HG02885 (cell line): ENCODE data around the gene CMTR2.
"Not testable (repeated sequence)": the region's sequence is repeated elsewhere in the genome, so short reads cannot be mapped to it uniquely, and the experiment has no call there.

Experiments used
- ATAC-seq: cut with Tn5 transposase; IDR thresholded peaks from one replicate; pipeline ENCODE4 v1.9.1; 2021; ENCODE audit warnings: mild to moderate bottlenecking; ENCODE audit not compliant: unreplicated experiment, poor library complexity

The CMTR2 gene, protein sequence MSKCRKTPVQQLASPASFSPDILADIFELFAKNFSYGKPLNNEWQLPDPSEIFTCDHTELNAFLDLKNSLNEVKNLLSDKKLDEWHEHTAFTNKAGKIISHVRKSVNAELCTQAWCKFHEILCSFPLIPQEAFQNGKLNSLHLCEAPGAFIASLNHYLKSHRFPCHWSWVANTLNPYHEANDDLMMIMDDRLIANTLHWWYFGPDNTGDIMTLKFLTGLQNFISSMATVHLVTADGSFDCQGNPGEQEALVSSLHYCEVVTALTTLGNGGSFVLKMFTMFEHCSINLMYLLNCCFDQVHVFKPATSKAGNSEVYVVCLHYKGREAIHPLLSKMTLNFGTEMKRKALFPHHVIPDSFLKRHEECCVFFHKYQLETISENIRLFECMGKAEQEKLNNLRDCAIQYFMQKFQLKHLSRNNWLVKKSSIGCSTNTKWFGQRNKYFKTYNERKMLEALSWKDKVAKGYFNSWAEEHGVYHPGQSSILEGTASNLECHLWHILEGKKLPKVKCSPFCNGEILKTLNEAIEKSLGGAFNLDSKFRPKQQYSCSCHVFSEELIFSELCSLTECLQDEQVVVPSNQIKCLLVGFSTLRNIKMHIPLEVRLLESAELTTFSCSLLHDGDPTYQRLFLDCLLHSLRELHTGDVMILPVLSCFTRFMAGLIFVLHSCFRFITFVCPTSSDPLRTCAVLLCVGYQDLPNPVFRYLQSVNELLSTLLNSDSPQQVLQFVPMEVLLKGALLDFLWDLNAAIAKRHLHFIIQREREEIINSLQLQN

DNA sequence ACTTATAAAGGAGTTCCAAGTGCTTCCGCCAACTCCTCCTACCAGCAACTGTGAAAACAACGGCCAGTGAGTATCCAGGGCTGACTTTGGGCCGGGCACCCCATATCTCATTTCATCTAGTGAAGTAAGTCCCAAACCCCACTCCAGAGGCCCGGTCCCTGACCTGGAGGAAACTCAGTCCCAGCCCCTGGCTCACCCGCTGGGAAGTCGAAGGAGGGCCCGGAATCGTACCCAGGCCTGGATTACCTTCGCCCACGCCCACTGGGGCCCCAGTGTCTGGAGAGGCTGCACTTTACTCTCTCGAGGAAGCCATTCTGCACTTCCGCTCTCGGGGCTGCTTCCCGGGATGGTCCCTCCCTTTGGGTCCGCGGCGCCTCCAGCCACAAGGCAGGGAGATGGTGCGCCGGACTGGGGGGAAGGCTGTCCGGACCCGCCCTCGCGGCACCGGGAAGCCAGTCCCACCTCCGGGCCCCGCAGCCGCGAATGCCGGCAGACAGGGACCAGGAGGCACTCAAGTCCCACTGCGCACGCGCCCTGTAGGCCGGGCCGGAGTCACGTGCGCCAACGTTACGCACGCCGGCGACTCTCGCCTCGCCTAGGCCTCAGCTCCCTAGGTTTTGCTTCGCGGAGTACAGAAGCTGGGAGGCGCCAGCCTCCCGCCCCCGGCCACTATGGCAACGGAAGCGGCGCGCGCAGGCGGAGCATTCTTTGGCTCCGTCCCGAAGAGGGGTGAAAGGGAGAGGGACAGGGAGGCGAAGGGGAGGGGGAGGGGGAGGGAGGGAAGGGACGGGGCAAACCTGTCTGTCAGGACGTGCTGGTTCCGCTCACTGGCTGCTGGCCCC, at the start of gene CMTR2:
Gene CMTR2, minus strand, starts transcription at position 513 of the 842 bp plus-strand sequence. CDS start 3,482 bp downstream, outside the sequence.
- ATAC-seq: peak; percentile 95

DNA sequence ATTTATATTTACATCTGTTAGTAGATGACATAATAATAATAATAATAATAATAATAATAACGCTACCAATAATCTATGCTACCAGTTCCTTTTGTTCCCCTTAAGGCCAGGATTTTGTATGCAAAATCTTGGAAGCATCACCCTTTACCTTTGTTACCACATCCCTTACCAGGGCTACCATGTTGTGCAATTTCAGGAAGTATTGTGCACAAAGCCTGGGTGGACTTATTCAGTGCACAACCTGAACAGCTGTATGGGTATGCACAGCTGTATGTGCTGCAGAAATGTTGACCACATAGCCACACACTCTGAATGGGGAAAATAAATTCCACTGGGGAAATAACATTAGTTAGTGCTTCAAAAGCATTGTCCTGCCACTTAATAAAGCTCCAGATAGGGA, 49.4 kb upstream of the CMTR2 start:
- ATAC-seq: no peak

DNA sequence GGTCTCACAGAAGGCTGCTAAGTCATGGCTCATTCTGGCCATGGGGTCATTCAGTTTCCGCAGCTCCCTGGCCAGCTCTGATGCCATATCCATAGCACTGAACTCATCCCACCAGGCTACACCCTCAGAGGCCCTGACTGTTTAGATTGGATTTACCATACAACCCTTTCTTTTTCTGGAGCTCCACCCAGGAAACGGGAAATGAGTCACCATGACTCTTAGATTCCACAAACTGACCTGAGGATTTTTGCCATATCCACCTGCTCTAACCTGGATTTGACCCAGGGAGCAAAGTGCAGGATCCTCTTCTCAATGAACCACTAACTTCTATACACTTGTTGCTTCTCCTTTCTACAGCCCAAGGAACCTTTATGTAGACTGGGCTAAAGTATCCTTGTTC, 49.0 kb upstream of the CMTR2 start:
- ATAC-seq: no peak

DNA sequence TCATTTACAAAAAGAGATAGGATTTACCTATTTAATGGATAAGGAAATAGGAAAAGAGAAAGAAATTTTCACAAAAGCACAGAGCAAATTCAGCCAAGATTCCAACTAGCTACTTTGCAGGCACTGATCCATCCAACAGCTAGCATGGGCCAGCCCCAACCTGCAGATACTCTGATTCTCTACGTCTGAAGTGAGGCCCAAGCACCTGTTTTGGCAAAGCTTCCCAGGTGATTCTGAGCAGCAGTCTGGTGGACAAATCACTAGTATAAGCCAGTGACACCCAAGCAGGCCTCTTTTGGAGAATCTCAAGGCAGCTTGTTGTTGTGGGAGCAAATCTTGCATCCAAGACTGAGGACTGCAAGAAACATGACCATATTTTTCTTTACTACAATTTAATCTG, 48.4 kb upstream of the CMTR2 start:
- ATAC-seq: no peak

DNA sequence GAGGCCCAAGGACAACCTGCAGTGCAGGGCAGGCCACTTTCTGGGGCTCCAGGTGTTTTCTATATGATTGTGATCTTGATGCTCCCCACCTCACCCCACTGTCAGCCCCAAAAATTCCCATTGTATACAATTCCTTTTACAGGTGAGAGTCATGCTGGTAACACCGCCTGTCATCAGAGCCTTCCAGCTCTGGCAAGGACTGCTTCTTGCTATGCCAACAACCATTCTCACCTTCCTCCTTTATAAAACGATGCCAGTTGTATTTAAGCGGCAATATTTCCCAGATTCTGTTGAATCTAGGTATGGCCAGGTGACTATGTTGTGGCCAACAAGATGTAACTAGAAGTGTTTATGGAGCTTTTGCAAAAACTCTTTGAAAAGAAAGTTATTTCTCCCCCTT, 38.9 kb upstream of the CMTR2 start:
- ATAC-seq: no peak

DNA sequence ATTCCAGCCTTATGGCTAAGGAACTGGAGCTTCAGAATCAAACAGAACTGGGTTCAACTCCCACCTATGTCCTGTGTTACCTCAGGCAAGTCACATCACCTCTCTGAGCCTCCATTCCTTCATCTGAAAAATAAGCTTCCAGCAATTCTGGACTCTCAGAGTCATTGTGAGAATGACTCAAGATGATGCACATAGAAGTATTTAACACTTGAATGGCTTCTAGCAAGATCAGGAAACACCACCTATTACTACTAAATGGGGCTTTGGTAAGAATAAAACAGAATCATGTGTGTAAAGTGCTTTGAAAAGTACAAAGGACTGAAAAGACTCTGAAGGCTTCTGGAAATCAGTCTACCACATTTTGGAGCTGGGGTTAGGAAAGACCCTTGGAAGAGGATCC, 38.5 kb upstream of the CMTR2 start:
- no peak for ATAC-seq

DNA sequence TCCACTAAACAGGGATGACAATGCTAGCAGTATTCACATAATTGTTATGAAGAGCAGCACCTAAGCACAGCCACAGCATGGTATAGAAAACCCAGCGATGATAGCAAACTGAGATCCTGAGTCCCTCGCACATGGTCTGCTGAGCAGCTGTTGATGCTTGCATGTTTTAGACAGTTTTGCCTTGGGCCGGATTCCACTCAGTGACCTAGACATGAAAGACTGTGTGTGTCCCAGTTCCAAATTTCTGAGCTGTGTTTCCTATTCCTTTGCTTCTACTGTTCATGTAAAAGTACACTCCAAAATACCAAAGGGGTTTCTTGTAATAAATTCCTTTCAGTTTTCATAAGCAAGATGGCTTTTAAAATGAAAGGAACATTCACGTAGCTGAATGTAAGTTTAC, 30.8 kb upstream of the CMTR2 start:
- ATAC-seq: no peak

DNA sequence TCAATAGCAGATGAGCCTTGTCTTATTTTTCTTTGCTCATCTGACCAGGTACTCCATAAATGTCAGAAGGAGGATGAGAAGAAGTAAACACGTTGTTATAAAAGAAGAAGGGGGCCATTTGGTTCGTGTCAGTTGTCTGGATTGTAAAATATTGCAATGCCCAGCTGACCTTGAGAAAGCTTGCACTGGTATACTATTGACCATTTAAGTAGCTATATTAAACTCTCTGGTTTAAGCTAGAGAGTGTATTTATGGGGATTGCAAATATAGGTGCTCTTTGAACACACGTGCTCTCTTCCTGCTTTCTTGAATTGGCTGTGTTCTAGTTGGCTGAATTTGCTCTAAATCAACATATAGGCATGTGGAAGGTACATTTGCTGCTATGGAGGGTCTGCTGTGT, 26.1 kb upstream of the CMTR2 start:
- ATAC-seq: no peak

DNA sequence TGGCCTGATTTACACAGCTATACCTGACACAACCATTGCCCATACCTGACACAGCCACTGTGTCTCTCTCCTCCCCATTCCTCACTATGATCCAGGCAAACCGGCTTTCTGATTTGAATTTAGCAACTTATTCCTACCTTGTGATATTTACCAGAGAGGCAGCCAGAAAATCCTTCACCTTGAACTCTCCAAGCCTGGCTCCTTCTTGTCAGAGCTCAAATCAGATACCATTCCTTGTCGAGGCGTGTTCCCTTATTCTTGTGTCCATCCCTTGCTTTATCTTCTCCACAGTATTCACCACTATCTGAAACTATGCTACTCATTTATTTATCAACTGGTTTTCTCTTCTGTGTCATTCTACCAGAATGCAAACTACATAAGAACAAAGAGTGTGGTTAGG, 24.4 kb upstream of the CMTR2 start:
- ATAC-seq: not testable (repeated sequence)

DNA sequence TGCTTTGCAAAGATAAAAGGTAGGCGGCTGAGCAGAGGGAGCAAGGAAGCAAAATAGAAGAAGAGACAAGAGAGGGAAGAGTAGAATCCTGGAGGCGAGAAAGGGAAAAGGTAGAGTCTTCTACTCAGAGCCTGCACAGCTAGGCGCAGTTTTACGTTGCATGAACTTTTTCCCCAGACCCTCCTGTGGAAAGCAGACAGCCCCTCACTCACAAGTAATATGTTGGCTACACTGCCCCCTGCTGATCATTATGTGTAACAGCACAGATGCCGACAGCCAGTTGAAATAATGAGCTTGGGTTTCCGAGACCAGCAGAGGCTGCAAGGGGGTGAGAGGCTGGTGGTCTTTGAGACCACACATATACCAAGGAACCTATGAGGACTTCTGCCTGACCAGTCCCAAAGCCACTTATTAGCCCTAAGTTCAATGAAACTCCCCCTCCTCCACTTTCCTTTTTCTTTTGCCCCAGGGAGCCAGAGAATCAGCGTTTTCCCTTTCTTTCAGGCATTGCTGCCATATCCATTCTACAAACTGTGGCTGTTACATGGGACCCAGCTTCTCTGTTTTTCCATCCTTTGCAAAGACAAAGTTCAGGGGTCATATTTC, 22.5 kb upstream of the CMTR2 start:
- no peak for ATAC-seq

DNA sequence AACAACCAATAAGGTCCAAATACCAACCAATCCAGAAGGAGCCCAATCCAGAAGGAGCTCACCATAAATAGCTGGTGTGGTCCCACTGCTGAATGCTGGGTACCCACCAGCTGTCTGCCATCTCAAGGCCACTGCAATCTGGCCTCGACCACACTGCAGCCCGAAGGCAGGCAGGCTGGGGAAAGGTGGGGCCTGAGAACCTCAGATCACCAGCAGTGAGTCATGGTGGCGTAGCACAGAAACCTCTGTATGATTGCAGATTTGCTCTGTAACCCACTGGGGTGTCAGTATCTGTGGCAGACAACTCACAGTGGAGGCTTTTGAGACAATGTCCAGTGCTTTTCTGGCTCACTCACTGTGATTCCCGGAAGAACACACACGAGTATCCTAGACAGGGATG, 14.7 kb upstream of the CMTR2 start:
- no peak for ATAC-seq

DNA sequence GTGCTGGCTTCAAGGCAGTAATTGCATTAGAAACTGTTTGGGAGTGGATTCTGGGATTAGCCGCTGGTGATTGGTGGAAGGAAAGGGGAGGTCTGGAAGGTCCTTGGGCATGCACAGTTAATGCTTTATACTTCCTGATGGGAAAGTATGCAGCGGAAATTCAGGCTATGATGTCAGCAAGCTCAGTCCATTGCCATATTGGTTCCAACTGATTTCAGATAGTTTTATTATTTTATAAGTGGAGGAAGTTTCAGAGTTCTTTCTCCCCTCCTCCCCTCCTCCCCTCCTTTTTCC, 8.1 kb upstream of the CMTR2 start:
- no peak for ATAC-seq

DNA sequence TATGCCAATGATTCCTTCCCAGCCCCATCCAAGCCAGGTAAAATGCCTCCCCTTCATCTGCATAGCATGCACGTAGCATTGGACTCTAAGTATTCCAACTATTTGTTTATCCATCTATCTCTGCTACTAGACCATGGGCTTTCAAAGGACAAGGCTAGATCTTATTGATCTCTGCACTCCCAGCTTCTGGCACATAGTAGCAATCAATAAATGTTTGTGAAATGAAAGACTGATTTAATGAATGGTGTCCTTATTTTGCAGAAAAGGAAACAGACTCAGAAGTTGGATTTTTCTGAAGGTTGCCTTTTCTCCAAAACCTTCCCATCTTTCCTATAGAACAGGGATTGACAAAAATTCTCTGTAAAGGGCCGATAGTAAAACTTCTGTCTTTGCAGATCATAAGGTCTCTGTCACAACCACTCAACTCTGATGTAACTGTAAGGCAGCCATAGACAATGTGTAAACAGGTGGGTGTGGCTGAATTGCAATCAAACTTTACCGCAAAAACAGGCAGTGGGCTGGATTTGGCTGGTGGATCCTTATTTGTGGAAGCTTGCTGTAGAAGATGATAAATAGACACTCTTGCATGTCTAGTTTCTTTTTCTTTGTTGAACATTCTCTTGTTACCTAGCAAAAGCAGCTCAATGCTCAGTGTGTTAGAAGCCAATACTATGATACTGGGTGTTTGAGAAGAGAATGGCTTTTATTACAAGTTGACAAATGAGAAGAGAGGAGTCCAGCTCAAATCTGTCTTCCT, 7.6 kb upstream of the CMTR2 start:
- no peak for ATAC-seq

DNA sequence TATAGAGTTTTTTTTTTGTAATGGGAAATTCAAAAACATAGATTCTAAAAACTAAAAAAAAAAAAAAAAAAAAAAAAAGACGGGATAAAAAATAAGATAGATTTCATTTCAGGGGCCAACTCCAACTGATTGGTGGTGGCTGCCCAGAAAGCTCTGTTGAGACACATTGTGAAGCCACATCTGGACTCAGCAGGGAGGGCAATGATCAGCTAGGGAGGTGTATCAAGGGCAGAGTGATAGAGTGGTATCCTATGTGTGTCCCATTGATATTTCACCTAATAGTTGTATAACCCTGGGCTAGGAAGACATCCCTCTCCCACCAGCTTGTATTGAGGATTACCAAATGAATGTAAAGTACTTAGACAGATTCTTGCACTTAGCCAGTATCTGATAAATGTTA, 6.7 kb upstream of the CMTR2 start:
- no peak for ATAC-seq

DNA sequence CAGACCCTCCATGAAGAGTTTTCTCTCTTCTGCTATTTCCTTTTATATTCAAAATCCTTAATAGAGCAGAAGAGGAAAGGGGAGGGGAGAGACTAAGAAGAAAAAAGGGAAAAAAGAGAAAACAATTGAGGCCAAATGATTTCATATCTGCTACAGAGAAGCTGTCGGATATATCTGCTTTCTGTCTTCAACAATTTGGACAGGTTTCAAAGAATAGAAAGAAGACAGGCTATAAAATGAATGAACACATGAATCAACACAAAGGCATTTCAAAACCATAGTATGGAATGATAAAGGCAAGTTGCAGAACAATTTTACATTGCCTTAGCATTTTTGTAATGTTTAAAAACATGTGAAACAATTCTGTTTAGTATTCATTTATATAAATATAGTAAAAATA, 4.7 kb upstream of the CMTR2 start:
- ATAC-seq: no peak

DNA sequence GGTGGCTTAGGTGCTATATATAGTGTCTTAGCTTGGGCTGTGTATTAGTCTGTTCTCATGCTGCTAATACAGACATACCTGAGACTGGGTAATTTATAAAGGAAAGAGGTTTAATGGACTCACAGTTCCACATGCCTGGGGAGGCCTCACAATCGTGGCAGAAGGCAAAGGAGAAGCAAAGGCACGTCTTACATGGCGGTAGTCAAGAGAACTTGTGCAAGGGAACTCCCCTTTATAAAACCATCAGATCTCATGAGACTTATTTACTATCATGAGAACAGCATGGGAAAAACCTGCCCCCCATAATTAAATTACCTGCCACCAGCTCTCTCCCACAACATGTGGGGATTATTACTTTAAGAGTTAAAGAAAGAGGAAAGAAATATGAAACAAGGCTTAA, 2.9 kb upstream of the CMTR2 start:
- ATAC-seq: not testable (repeated sequence)

DNA sequence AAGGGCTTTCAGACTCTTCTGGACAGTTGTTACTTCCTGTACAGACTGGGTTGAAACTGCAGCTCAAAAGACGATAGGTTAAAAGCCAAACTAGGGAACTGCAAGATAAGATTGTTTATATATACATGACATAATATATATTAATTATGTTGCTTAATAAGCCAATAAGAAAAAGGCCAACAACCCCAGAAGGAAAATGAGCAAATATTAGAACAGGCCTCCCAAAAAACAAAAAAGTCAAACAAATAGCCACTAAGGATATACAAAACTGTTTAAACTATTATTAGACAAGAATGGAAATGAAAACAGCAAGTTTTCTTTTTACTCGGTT, 495 bp upstream of the CMTR2 start:
- ATAC-seq: no peak

DNA sequence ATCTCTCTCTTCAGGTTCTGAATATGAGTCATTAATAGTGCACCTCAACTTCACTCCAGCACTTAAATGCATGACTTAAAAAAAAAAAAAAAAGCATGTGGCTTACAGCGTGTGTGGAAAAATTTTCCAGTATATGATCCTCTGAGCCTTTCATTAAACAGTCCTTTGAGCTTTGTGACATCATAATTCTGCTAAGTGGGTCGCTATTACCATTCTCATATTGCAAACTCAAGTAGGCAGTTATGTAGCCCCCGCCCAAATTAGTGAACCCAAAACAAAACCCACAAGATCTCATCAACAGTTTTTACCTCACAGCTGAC, 672 bp downstream of the CMTR2 start:
- no peak for ATAC-seq

DNA sequence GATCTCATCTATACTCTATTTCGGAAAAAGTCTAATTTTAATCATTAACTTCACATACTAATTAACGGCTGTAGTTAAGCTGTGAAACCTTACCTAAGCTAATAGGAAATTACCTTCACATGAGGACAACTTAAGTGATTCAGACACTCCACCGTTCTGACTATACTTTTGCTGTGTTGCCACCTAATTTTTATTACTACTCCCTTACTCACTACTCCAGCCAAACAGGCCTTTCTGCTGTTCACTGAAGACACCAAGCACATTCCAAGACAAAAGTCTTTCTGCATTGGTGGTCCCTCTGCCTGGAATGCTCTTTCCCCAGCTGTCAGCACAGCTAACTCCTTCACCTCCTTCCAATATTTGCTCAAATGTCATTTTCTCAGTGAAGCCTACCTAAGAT, 1.3 kb downstream of the CMTR2 start:
- ATAC-seq: no peak

DNA sequence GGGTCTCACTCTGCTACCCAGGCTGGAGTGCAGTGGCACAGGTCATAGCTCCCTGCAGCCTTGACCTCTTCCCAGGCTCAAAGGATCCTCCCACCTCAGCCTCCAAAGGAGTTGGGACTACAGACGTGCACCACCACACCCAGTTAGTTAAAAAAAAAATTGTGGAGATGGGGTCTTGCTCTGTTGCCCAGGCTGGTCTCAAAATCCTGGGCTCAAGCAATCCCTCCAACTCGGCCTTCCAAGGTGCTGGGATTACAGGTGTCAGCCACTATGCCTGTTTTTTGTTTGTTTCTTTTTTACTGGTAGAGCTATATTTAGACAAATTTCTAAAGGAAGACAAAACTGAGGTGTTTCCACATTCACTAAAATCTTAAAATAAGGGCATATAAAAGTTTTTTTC, 1.7 kb downstream of the CMTR2 start:
- ATAC-seq: no peak
